PFSK-1 (cell line): Measurements from ENCODE around the gene PADI2.

Experiments used
- FOXP2 ChIP-seq: optimal IDR thresholded peaks from 2 replicates; pipeline ENCODE3; 2011; ENCODE audit warnings: borderline replicate concordance, control low read depth, inconsistent platforms; ENCODE audit not compliant: insufficient read depth; ENCODE audit errors: extremely low read length, extremely low read depth
- POLR2AphosphoS5 ChIP-seq: IDR thresholded peaks from 2 replicates; pipeline ENCODE4 v1.6.1; 2012; ENCODE audit warnings: low read depth, mild to moderate bottlenecking, control low read depth, low read length, moderate library complexity
- SIN3A ChIP-seq: IDR thresholded peaks from 2 replicates; pipeline ENCODE4 v1.6.1; 2012; ENCODE audit warnings: mild to moderate bottlenecking, low read length, moderate library complexity, borderline replicate concordance; ENCODE audit not compliant: insufficient read depth
- TAF1 ChIP-seq: IDR thresholded peaks from 2 replicates; pipeline ENCODE4 v1.6.1; 2012; ENCODE audit warnings: low read length, control low read depth, borderline replicate concordance; ENCODE audit not compliant: insufficient read depth
- TF ChIP-seq, protein P1 (sequence below), 2 experiments: IDR thresholded peaks; 2 replicates each; pipeline versions ENCODE4 v1.6.1 to v1.8.0; 2011 to 2012; ENCODE audit warnings: low read depth in 2 of 2, low read length in 2 of 2, control low read depth in 1 of 2, inconsistent platforms in 1 of 2, mild to moderate bottlenecking in 1 of 2, moderate library complexity in 1 of 2; ENCODE audit not compliant: insufficient read depth in 1 of 2

Gene PADI2

DNA sequence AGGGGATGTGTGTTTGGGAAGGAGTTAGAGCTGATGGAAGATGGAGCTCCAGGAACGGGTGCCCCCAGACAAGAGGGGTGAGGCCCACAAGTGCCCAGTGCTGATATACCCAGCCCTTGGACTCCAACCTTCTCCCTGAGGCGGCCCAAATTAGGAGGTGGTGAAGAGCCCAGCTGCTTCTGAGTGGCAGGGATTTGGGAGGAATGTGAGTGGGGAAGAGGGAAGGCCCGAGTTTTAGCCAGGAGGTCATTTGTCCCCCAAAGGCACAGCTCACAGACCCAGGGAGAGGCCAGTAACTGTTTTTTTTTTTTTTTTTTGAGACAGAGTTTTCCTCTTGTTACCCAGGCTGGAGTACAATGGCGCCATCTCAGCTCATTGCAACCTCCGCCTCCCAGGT, 1.2 kb upstream of the PADI2 start:
- TF ChIP-seq FOXP2 (no peak), SIN3A (no peak), POLR2AphosphoS5 (no peak), TAF1 (no peak)
- TF ChIP-seq, protein P1, sequence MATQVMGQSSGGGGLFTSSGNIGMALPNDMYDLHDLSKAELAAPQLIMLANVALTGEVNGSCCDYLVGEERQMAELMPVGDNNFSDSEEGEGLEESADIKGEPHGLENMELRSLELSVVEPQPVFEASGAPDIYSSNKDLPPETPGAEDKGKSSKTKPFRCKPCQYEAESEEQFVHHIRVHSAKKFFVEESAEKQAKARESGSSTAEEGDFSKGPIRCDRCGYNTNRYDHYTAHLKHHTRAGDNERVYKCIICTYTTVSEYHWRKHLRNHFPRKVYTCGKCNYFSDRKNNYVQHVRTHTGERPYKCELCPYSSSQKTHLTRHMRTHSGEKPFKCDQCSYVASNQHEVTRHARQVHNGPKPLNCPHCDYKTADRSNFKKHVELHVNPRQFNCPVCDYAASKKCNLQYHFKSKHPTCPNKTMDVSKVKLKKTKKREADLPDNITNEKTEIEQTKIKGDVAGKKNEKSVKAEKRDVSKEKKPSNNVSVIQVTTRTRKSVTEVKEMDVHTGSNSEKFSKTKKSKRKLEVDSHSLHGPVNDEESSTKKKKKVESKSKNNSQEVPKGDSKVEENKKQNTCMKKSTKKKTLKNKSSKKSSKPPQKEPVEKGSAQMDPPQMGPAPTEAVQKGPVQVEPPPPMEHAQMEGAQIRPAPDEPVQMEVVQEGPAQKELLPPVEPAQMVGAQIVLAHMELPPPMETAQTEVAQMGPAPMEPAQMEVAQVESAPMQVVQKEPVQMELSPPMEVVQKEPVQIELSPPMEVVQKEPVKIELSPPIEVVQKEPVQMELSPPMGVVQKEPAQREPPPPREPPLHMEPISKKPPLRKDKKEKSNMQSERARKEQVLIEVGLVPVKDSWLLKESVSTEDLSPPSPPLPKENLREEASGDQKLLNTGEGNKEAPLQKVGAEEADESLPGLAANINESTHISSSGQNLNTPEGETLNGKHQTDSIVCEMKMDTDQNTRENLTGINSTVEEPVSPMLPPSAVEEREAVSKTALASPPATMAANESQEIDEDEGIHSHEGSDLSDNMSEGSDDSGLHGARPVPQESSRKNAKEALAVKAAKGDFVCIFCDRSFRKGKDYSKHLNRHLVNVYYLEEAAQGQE (IDR thresholded peaks at IDR 0.05; ENCODE audit: insufficient read depth in 1 of 2, low read depth in 2 of 2, low read length in 2 of 2) = no peak

DNA sequence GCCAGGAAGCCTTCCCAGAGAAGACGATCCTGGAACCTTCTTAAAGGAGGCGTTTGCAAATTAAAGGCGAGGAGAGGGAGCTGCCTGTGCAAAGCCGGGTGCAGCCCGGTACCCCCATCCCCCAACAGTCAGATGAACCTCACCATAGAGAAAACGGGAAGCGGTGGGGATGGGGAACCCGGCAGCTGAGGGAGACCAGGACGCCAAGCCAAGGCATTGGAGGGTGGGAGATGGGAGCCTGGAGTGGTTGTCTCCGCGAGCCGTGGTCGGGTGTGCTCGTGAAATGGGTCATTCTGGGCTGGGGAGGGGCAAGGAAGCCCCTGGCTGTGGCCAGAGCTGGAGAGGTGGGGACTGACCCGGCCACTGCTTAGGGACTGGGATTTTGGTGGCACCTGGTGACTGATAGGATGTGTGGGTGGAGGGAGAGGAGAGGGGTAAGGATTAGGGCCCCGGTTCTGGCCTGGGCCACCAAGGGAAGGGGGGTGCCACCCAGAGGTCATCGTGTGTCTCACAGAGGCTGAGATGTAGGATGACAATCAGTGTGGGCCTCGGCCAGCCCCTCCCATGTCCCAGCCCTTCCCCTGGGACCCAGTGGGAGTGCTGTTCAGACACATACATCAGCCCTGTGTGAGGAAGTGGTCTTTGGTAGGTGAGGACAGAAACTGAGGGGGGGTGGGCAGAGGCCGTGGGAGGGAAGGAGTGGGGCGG, 676 bp upstream of the PADI2 start:
- TF ChIP-seq POLR2AphosphoS5 (no peak), FOXP2 (no peak), TAF1 (no peak)
- TF ChIP-seq, protein P1 (IDR thresholded peaks at IDR 0.05; ENCODE audit: insufficient read depth in 1 of 2, low read depth in 2 of 2, low read length in 2 of 2) = no peak

DNA sequence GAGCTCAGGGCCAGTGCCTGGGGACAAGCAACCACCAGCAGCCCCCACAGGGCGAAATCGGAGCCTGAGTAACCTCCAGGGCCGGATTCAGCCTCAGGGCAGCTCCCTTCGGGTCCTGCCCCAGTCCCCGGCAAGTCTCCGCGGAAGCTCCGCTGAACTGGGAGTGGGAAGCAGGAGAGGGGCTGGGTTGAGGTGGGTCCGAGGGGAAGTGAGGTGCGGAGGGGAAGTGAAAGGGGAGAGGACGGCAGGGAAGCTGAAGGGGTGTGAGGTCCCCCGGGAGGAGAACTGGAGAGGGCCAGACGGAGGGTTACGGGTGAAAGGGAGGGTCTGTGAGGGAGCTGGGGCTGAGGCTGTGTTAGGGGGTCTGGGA, 560 bp downstream of the PADI2 start:
- TF ChIP-seq FOXP2 = no peak
- TF ChIP-seq POLR2AphosphoS5 = no peak
- no peak for TF ChIP-seq TAF1
- TF ChIP-seq, protein P1 (IDR thresholded peaks at IDR 0.05; ENCODE audit: insufficient read depth in 1 of 2, low read depth in 2 of 2, low read length in 2 of 2) = no peak
- no peak for TF ChIP-seq SIN3A

DNA sequence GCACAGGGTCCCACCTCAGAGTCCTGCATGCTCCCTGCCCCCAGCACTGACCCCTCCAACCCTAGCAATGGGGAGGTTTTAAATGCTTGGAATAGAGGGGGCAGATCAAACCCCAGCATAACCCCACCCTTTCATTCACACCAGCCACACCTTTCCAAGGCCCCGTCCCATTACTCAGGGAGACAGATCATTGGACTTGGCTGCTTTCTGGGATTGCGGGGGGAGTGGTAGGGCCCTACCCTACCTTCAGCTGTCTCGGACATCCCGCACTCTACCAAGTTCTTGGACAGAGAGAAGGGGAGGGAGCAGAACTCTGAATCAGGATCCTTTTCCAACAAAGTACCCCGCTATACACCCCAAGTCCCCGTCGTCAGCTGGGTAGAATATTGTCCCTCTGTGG, 983 bp downstream of the PADI2 start:
- no peak for TF ChIP-seq SIN3A

GRCh38 chr1:17117451-17118265, 1.6 kb downstream of the PADI2 start:
- TF ChIP-seq, protein P1 (IDR thresholded peaks at IDR 0.05; ENCODE audit: insufficient read depth in 1 of 2, low read depth in 2 of 2, low read length in 2 of 2) = no peak
- TF ChIP-seq POLR2AphosphoS5 (no peak), TAF1 (no peak), SIN3A (no peak), FOXP2 (no peak)
